HT1080 (cell line): ENCODE measurements around the gene UBE3B. TPM values are rescaled to one million over a fixed set of nuclear protein-coding genes. Genes with fewer than 3 reads are reported as not detected.
"Not testable (repeated sequence)": the region's sequence is repeated elsewhere in the genome, so short reads cannot be mapped to it uniquely, and the experiment has no call there.

Source experiments
- DNase-seq: peaks from one replicate; pipeline ENCODE4 v3.0.0-alpha.2; 2015; ENCODE audit warnings: low read depth
- total RNA-seq: library from RNA; depleted of rRNA; stranded (reverse); fragments of >200 nt; shearing (Covaris generic); gene quantifications from 2 replicates; pipeline ENCODE4 v1.2.3, GENCODE V29; 2014

UBE3B gene
- total RNA-seq, 1 experiment from 2014 or later: 32.2 TPM

GRCh38 chr12:109473526-109474270 lies 3.7 kb upstream of the UBE3B start:
- DNase-seq: not testable (repeated sequence)

GRCh38 chr12:109475121-109475520 lies 2.3 kb upstream of the UBE3B start:
- no peak for DNase-seq

GRCh38 chr12:109475993-109476806 lies 1.2 kb upstream of the UBE3B start:
- no peak for DNase-seq

DNA sequence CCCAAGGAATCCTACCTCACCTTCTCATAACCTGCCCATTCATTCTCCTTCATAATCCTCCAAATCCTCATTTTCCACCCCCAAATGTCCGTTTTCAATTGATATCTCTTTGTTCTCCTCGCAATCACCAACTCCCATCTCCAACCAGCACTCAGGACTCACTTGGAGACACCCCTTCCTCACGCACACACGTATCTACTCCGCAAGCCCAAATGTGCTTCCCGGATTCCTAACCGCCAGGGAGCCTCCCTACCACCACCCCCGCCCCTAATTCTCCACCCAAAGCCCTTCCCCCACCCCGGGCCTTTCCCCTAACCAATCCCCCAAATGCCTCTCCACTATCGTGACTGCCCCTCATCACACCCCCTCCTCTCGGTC lies 638 bp upstream of the UBE3B start:
- no peak for DNase-seq

DNA sequence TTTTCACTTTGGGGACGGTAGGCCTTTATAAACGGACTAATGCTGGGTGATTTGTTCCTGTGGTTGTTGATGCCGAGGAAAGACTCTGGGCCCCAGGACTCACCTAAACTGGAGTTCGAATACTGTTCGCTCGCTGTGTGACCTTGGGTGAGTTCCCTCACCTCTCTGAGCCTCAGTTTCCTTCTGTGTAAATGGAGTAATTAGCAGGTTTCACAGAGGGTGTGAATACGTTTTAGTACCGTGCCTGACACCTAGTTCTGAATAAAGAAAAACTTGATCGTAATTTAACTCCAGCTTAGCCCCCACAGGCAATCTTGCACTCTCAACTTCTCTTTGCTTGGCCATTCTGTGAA lies 505 bp downstream of the UBE3B start:
- DNase-seq: no peak

DNA sequence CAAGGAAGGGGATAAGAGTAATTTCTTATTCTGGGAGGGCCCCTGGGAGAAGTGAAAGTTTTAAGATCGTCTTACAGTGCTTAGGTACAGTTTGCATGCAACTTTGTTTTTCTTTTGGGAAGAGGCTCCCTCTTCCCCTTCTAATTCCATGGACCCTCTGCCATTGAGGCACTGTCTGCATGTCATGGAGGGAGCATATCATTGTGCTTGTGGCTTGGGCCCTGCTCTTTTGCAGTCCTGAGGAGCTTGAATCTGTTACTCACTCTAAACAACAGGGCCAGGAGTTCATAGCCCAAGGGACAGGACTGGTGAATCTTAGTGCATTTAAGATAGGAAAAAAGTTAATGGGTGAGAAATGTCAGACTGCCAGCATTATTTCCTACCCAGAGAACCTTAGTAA lies 2.3 kb downstream of the UBE3B start:
- DNase-seq: no peak

- DNase-seq: no peak
Measured at GRCh38 chr12:109480356-109480755, 2.9 kb downstream of the UBE3B start.

- DNase-seq: no peak
Measured at GRCh38 chr12:109481863-109482262, 4.4 kb downstream of the UBE3B start.

- DNase-seq: no peak
Measured at GRCh38 chr12:109482491-109482890, 5.1 kb downstream of the UBE3B start.

- DNase-seq: no peak
Measured at GRCh38 chr12:109482894-109483293, 5.5 kb downstream of the UBE3B start.

DNA sequence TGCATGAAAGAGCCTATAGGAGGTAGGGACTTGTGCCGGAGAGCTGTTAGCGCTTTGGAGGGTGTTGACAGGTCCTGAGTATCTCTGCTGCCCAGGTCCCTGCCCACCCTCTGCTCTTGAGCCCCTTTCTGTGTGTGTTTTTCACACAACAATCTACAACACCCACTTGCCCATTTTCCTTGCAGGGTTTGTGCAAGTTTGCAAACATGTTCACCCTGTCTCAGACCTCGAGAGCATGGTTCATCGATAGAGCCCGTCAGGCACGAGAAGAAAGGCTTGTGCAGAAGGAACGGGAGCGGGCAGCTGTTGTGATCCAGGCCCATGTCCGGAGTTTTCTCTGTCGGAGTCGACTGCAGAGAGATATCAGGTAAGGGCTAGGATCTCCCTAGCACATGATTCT lies 5.9 kb downstream of the UBE3B start:
- no peak for DNase-seq

DNA sequence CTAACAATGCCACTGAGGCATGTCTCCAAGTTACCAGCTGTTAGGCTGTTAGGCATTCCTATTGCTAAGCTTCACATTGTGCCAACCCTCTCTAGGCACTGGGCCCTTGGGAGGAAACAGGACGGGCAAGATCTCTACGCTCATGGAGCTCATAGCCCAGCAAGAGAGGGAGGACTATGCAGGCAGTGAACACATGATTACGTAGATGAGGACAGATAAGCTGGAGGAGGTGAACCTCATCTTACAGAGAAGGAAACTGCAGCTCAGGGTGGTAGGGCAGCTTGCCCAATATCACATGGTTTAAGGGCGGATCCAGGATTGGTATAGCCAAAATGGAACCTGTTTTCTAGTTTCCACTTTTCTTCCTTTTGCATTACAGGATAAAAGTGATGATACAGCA lies 7.8 kb downstream of the UBE3B start:
- DNase-seq: no peak

- DNase-seq: no peak
Measured at GRCh38 chr12:109487181-109488050, 10.0 kb downstream of the UBE3B start.

GRCh38 chr12:109488051-109488665 lies 10.7 kb downstream of the UBE3B start:
- DNase-seq: no peak

- no peak for DNase-seq
Measured at GRCh38 chr12:109489016-109489954, 11.9 kb downstream of the UBE3B start.

DNA sequence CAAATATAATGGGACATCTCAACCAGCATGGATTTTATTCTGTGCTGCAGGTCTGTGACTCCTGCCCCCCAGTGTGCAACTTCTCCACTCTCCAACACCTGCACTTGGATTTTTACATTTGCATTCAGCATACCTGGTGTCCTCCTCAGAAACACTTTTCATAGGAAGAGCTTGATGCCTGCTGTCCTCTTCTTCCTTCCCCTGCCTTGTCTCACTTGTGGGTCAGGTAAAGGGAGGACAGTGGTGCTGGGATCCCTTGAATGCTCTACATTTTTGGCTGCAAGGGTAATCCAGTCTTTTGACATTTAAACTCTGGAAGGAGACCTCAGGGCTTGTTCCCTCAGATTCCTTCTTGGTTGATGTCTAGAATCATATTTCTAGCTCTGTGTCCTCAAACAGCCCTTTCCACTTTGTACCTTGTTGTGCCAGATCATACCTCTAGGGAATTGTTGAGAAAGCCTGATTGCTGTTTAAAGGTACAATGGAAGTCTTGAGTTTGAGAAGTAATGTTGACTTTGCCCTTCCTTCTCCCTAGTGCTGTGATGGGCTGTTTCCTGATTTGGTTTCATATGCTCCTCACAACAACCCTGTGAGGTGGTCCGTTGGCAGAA lies 12.6 kb downstream of the UBE3B start:
- no peak for DNase-seq

DNA sequence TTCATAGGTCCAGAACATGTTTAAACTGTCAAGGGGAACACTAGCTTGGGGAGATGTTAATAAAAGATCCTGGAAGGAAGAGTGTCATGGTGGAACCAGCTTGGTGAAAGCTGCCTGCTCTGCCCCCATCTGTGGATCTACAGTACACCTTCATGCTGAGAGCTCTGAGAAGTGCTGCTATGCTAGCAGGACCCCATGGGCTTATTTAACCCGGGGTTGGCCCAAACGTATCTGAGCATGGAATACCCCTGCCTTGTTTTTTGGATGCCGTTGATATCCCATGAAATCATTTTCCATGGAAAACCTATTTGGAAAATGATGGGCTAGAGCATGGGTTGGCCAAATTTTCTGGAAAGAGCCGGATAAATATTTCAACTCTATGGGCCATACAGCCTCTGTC lies 14.2 kb downstream of the UBE3B start:
- no peak for DNase-seq

GRCh38 chr12:109492371-109492770 lies 14.9 kb downstream of the UBE3B start:
- no peak for DNase-seq

DNA sequence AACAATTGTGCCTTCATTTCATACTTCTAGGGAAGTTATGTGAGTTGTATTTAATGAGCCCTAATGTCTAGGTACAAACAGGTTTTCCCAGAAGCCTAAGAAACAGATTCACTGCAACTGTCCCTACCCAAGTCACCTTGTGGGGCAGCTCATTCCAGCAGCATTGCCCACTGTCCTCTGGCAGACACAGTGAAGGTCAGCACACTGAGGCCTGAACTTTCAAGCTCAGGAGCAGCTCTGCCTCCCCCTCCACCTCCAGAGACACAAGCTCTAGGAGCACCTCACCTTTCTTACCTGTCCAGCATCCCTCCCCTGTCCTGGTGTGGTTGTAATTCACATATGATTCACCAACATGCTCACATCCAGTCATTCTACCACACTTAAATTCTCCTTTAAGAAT lies 15.7 kb downstream of the UBE3B start:
- no peak for DNase-seq

- no peak for DNase-seq
Measured at GRCh38 chr12:109493938-109494337, 16.5 kb downstream of the UBE3B start.
